ENCODE results near the gene OR9Q1. TPM values are rescaled to one million over a fixed set of nuclear protein-coding genes. Genes with fewer than 3 reads are reported as not detected.
A peak's percentile ranks its signal among the peaks of the same experiment; 100 is the strongest.

Gene OR9Q1
- total RNA-seq, 1 donor from 2014 or later: not detected

DNA sequence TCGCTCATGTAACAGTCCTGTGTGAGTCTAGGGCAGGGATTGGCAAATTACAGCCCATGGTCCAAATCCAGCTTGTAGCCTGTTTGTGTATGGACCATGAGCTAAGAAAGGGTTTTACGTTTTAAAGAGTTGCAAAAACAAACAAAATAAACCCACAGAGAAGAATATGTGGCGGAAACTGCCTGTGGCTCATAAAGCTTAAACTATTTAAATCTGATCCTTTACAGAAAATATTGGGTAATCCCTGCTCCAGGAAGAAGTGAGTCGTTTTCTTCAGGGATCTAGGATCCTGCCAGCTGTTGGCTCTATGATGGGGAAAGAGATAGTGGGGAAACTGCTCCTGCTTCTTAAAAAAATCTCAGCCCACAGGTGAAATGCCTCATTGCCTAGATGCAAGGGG lies 3.7 kb downstream of the OR9Q1 start:
- intact Hi-C loops (cut with micrococcal nuclease): no loop called here
- ATAC-seq (no peak), DNase-seq (no peak)

GRCh38 chr11:58028687-58029411 lies 5.2 kb downstream of the OR9Q1 start:
- intact Hi-C loops (cut with micrococcal nuclease): no loop called here
- ATAC-seq (no peak), DNase-seq (peak; percentile 25)

GRCh38 chr11:58030653-58031052 lies 7.0 kb downstream of the OR9Q1 start, which contains the start of gene OR6Q1:
Gene OR6Q1 (plus strand): TSS chr11:58030953. CDS start chr11:58030953, 0 bp downstream.
- intact Hi-C loops (cut with micrococcal nuclease): no loop called here
- ATAC-seq (no peak), DNase-seq (no peak)

- DNase-seq (no peak), ATAC-seq (no peak)
- intact Hi-C loops (cut with micrococcal nuclease): no loop called here
Observed at GRCh38 chr11:58034471-58034870, 10.8 kb downstream of the OR9Q1 start.

- DNase-seq (no peak), ATAC-seq (no peak)
- intact Hi-C loops (cut with micrococcal nuclease): no loop called here
Observed at GRCh38 chr11:58039589-58039988, 15.9 kb downstream of the OR9Q1 start.

DNA sequence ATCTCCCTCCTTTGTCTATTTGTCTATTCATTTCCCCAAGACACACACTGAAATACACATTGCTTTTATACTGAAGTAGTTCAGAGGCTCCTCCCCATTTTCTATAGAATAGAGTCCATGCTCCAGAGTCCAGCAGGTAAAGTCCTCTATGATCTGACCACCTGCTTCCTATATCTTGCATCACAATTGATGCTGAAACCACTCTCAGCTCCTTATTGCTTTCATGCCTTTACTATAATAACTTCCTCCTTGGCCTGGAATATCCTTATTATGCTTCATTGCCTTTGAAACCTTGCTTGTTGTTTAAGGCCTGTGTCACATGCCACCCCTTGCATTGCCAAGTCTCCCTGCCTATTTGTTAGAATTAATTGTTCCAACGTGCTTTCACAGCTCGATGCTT lies 19.7 kb downstream of the OR9Q1 start:
- intact Hi-C loops (cut with micrococcal nuclease): no loop called here
- DNase-seq (no peak), ATAC-seq (no peak)

DNA sequence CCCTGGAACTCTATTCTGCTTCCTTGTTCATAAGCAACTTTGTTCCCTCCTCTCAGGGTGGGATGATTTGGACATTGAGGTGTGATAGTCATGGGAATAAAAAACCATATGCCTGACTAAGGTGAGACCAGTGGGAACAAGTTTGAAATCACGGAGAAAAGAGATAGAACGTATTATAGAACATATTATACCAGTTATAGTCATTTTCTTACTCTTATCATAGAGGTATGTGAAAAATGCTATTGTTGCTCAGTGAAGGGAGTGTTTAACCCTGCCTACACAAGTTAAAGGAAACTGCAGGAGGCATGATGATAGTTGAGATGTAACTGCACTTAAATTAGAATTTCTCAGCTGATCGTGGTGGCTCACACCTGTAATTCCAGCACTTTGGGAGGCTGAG lies 22.6 kb downstream of the OR9Q1 start:
- intact Hi-C loops (cut with micrococcal nuclease): no loop called here
- ATAC-seq (no peak), DNase-seq (no peak)

- intact Hi-C loops (cut with micrococcal nuclease): no loop called here
- ATAC-seq (no peak), DNase-seq (no peak)
Observed at GRCh38 chr11:58047818-58048217, 24.1 kb downstream of the OR9Q1 start.

DNA sequence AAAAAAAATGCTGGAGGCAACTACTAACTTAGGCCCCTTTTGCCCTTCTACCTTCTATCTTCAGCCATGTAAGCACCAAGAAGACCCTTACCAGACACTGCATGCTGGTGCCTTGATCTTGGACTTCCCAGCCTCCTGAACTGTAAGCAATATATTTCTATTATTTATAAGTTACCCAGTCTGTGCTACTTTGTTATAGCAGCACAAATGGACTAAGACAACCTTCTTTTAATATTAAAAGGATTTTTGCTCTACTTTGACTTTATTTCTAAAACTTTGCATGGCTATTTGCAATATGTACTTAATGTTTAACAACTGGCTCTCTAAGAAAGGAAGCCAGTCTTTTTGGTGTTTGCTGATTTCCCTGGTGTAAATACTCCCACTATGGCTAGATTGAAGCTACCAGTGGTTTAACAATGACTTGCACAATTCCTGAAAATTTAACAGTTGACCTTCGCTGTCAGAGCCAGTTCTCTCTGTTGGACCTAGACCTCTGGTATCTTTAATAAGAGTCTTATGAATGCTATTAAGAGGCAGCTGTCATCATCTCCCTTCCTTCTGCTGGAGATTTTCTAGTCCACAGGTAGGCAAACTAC lies 32.2 kb downstream of the OR9Q1 start:
- intact Hi-C loops (cut with micrococcal nuclease): no loop called here
- no peak for ATAC-seq

DNA sequence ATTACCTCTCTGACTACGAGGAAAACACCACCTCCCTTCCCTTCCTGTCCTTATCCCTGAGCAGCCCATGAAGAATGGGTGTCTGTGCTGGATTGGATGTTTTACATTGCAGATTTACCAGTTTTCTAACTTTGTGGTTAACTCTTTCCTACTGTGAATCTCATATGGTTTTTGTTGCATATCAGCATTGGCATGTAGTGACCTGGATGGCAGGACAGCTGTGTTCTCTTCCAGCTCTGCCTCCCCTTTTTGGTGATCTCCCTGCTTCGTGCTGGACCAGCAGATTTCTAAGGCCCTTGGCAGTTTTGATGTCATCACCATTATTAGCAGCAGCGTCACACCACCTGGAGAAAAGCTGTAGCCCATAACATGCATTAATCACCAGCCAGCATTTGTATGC lies 33.8 kb downstream of the OR9Q1 start:
- intact Hi-C loops (cut with micrococcal nuclease): no loop called here
- ATAC-seq: no peak
- no peak for DNase-seq

More for the DNA sequence above, 32.2 kb downstream of the OR9Q1 start:
- DNase-seq: no peak

GRCh38 chr11:58058276-58059006 lies 34.8 kb downstream of the OR9Q1 start:
- intact Hi-C loops (cut with micrococcal nuclease): no loop called here
- ATAC-seq (peak; percentile 69), DNase-seq (peak; percentile 35)

DNA sequence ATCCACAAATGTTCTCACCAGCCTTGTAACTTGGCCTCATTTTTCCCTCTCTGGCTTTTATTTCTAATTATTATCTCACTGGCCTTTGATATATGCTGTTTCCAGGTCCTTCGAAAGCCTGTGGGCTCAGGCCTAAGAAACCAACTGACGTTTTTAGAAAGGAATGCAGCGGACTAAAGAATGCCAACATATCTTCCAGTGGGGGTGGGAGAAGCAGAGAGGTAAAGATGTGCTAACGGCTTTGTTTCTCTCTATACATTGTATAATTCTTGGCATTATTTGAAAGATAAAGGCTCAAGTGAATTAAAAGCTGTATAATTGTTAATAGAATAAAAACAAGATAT lies 35.3 kb downstream of the OR9Q1 start:
- DNase-seq: no peak
- peak; percentile 90 for ATAC-seq
- intact Hi-C loops (cut with micrococcal nuclease): no loop called here

- intact Hi-C loops (cut with micrococcal nuclease): no loop called here
- no peak for DNase-seq
- no peak for ATAC-seq
Observed at GRCh38 chr11:58060535-58060934, 36.9 kb downstream of the OR9Q1 start.

GRCh38 chr11:58060939-58061672 lies 37.4 kb downstream of the OR9Q1 start:
- ATAC-seq: no peak
- intact Hi-C loops (cut with micrococcal nuclease): no loop called here
- no peak for DNase-seq

- ATAC-seq (no peak), DNase-seq (no peak)
- intact Hi-C loops (cut with micrococcal nuclease): no loop called here
Observed at GRCh38 chr11:58061813-58062212, 38.1 kb downstream of the OR9Q1 start.

DNA sequence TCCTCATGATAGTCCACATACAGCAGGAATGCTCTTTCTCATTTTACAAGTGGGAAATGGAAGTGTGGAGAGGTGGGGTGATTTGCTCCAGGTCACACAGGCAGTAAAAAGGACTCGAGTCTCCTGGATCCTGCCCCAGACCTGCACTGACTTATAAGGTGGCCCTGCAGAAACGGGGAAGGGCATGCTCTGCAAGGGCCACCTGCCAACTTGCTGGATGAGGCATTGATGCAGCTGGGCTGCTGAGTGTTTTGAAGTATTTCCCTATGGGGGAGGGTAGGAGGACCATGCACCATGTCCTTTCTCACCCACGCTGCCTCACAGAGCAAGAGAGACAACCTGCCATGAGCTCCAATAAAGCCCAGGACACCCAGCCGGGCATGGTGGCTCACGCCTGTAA lies 44.0 kb downstream of the OR9Q1 start:
- no peak for DNase-seq
- ATAC-seq: peak; percentile 34
- intact Hi-C loops (cut with micrococcal nuclease): no loop called here

DNA sequence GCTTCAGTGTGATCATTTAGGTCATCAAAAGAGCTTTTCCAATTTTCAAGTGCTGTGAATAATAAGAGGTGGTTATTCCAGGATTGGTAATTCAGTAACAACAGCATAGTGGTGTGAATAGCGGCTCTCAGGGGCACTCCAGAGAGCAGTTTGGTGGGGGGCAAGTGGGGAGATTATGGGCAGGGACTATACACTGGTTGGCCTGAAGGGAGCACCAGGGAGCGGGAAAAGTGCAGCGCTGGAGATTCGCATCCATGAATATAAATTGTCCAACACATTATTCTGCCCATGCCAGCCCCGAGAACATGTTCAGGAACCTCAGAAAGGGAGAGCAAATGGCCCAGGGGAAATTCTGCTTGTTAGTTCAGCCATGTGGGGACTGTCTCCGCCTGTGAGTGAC lies 45.0 kb downstream of the OR9Q1 start:
- intact Hi-C loops (cut with micrococcal nuclease): no loop called here
- ATAC-seq (no peak), DNase-seq (no peak)

- no peak for DNase-seq
- intact Hi-C loops (cut with micrococcal nuclease): no loop called here
- no peak for ATAC-seq
Observed at GRCh38 chr11:58070585-58070984, 46.9 kb downstream of the OR9Q1 start.

GRCh38 chr11:58075781-58076180 lies 52.1 kb downstream of the OR9Q1 start:
- ATAC-seq (no peak), DNase-seq (no peak)

GRCh38 chr11:58086528-58086927 lies 62.8 kb downstream of the OR9Q1 start:
- DNase-seq (no peak), ATAC-seq (no peak)
- intact Hi-C loops (cut with micrococcal nuclease): no loop called here

More at GRCh38 chr11:58075781-58076180, 52.1 kb downstream of the OR9Q1 start:
- intact Hi-C loops (cut with micrococcal nuclease): no loop called here
